NCI-H82 treated with DMSO at 0.1 percent for 48 hours (cell line): ENCODE results near the gene CDKAL1.
"Not testable (repeated sequence)": the region's sequence is repeated elsewhere in the genome, so short reads cannot be mapped to it uniquely, and the experiment has no call there.

Experiments
- DNase-seq: peaks from one replicate; lab custom pipeline; 2025; ENCODE audit not compliant: unreplicated experiment; lab: John Stamatoyannopoulos, UW

The CDKAL1 gene

GRCh38 chr6:20632696-20633095 is 98.4 kb downstream of the CDKAL1 start:
- no peak for DNase-seq

GRCh38 chr6:20633566-20634340 is 99.5 kb downstream of the CDKAL1 start:
- DNase-seq = no peak

DNA sequence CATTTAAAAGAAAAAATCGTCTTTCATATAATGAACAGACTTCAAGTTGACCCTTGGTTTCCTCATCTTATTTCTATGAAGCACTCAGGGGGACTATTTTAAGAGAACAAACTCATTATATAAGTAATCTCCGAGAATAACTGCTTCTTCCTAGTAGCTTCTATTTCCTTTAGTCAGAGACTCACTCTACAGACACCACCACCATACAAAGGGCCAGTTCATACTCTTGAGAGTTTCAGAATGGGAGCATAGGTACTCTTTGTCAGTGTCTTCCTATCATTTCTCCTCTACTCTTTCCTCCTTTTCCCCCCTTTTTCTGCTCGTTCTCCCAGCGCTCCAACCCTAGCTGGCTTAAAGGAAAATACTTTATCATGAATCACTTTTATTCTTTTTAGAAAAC is 104.9 kb downstream of the CDKAL1 start:
- DNase-seq = no peak

DNA sequence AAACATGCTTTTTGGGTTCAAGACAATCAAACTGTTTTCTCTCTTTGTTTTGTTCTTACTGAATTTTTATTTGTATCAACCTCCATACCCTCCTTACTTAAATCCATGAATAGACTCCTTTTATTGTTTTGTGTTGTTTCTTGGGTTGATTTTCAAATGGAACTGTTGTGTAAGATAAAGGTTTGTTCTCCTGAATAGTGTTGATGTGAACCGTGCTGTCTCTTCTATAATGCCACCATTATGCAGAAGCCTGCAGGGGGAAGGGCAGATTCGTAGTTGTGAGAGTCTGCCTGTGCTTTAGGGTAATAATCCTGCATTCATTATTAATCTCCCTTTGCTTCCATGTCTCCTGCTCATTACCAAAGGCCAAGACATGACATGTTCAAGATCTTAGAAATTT is 105.9 kb downstream of the CDKAL1 start:
- peak; percentile 38 for DNase-seq

- no peak for DNase-seq
Observed at GRCh38 chr6:20642441-20642840, 108.2 kb downstream of the CDKAL1 start.

- no peak for DNase-seq
Observed at GRCh38 chr6:20644667-20645370, 110.6 kb downstream of the CDKAL1 start.

DNA sequence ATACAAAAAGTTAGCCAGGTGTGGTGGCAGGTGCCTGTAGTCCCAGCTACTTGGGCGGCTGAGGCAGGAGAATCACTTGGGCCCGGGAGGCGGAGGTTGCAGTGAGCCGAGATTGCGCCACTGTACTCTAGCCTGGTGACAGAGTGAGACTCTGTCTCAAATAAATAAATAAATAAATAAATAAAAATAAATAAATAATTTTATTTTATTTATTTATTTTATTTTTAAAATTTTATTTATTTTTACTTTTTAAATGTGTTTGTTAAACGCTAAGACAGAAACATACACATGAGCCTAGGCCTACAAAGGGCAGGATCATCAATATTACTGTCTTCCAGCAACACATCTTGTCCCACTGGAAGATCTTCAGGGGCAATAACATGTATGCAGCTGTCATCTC is 111.3 kb downstream of the CDKAL1 start:
- not testable (repeated sequence) for DNase-seq

DNA sequence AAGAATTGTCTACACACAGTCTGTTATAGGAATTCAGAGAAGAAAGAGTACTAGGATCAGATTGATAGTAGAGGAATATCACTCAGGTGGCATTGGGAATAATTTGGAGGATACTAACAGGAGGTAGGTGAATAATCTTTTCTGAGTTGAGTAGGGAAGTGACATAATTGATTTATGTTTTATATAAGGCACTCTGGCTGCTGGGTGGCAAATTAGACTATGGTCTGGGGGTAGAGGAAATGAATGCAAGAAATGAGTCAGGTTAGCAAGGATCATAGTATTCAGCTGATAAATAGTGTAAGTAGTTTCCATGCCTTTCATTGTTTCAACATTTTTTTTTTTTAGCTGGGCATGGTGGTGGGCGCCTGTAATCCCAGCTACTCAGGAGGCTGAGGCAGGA is 113.3 kb downstream of the CDKAL1 start:
- no peak for DNase-seq

DNA sequence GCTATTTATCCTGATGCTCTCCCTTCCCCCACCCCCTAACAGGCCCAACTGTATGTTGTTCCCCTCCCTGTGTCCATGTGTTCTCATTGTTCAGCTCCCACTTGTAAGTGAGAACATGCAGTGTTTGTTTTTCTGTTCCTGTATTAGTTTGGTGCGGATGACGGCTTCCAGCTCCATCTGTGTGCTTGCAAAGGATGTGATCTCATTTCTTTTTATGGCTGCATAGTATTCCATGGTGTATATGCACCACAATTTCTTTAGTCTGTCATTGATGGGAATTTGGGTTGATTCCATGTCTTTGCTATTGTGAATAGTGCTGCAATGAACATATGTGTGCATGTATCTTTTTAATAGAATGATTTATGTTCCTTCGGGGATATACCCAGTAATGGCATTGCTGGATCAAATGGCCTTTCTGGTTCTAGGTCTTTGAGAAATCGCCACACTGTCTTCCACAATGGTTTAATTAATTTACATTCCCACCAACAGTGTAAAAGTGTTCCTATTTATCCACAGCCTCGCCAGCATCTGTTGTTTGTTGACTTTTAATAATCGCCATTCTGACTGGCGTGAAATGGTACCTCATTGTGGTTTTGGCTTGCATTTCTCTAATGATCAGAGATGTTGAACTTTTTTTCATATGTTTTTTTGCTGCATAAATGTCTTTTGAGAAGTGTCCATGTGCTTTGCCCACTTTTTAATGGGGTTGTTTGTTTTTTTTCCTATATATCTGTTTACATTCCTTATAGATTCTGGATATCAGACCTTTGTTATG is 115.6 kb downstream of the CDKAL1 start:
- DNase-seq = not testable (repeated sequence)

- DNase-seq = no peak
Observed at GRCh38 chr6:20652299-20653084, 118.2 kb downstream of the CDKAL1 start.

GRCh38 chr6:20653085-20653479 is 118.8 kb downstream of the CDKAL1 start:
- DNase-seq = no peak

- no peak for DNase-seq
Observed at GRCh38 chr6:20655317-20655716, 121.1 kb downstream of the CDKAL1 start.

DNA sequence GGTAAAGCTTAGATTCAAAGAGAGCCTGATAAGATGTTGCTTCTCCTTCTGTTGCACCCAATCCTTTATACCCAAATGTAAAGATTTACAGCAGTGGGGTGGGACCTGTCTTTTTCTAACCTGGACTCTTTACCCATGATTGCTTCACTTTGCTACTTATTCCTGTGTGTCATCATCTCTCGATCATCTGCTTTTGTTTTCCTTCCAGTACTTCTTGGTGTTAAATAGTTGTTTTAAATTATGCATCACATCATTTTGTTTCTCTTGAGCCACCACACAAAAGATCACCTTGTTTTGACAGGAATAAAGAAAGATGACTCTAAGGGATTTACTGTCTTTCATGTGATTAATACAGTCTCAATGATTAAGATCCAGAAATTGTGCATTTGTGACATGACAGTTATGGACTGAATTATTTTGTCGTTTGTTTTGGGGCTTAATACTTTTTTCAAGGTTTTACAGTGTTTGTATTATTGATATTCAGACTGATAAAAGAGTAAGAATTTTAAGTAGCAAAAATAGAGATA is 123.1 kb downstream of the CDKAL1 start:
- no peak for DNase-seq

GRCh38 chr6:20658053-20658452 is 123.8 kb downstream of the CDKAL1 start:
- DNase-seq = no peak

DNA sequence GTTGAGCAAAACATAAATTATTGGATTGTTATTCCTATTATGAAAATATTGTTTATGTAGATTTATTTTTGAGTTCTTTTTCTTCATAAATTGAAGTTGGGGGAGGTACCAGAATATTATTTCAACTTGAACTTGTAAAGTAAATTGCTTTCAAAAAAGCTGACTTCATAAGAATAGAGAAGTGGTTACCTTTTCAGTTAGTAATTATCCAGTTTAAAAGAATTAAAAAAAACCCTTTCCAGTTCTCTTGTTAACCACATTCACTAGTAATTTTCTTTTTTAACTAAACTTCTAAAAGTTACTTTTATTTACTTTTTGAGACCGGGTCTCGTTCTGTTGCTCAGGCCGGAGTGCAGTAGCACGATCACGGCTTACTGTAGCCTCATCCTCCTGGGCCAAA is 124.3 kb downstream of the CDKAL1 start:
- DNase-seq = no peak

- DNase-seq = peak; percentile 39
Observed at GRCh38 chr6:20660534-20660933, 126.3 kb downstream of the CDKAL1 start.

GRCh38 chr6:20661721-20662120 is 127.5 kb downstream of the CDKAL1 start:
- DNase-seq = peak; percentile 51

- no peak for DNase-seq
Observed at GRCh38 chr6:20664250-20664649, 130.0 kb downstream of the CDKAL1 start.

DNA sequence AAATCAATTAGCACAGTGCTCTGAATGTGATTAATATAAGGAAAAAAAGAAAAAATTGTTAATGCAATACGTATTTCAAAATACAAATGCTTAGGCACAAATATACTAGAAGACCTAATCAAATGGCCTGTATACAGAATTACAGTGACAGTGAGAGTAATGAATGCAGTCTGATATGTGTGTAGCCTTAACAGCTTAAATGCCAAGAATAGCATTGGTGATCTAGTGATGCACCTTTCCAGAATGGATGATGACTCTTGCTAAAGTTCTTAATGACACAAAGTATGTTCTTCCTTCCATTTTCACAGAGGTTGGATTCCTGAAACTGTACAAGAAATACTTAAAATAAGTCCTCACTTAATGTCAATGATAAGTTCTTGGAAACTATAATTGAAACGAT is 131.0 kb downstream of the CDKAL1 start:
- peak; percentile 67 for DNase-seq

GRCh38 chr6:20669571-20670314 is 135.5 kb downstream of the CDKAL1 start:
- no peak for DNase-seq
